Choroid plexus epithelial cell (primary cell): ENCODE results near the gene ATP6V0A1.

Experiments
- DNase-seq: peaks from one replicate; pipeline ENCODE4 v3.0.0-alpha.2; 2010; ENCODE audit warnings: low read depth
- H3K4me3 ChIP-seq: 2 replicates; pipeline ENCODE4 v1.5.1; 2011; ENCODE audit warnings: low read depth, mild to moderate bottlenecking, control low read depth, low read length, moderate library complexity
- CTCF ChIP-seq: conservative IDR thresholded peaks from 2 replicates; pipeline ENCODE4 v1.5.1; 2011; ENCODE audit warnings: low read depth, mild to moderate bottlenecking, control low read depth, inconsistent platforms, low read length, moderate library complexity

The ATP6V0A1 gene

GRCh38 chr17:42458497-42459255 lies at the start of gene ATP6V0A1:
TSS of gene ATP6V0A1 (plus strand) at chr17:42458878. CDS start at chr17:42460895, 2,017 bp downstream.
- H3K4me3 ChIP-seq, result peak within 1 kb of the TSS; percentile 82
- no peak for TF ChIP-seq CTCF
- DNase-seq, result peak; percentile 89

- no peak overlapping the region for H3K4me3 ChIP-seq
- DNase-seq, result peak; percentile 91
- TF ChIP-seq CTCF, result no peak
Observed at GRCh38 chr17:42409523-42410318, 49.0 kb upstream of the ATP6V0A1 start.

GRCh38 chr17:42410319-42410685 lies 48.4 kb upstream of the ATP6V0A1 start:
- no peak overlapping the region for H3K4me3 ChIP-seq
- no peak for DNase-seq
- no peak for TF ChIP-seq CTCF

GRCh38 chr17:42411361-42411760 lies 47.3 kb upstream of the ATP6V0A1 start:
- H3K4me3 ChIP-seq, result no peak overlapping the region
- no peak for TF ChIP-seq CTCF
- DNase-seq, result no peak

GRCh38 chr17:42411905-42412679 lies 46.6 kb upstream of the ATP6V0A1 start:
- TF ChIP-seq CTCF, result no peak
- H3K4me3 ChIP-seq, result no peak overlapping the region
- no peak for DNase-seq

GRCh38 chr17:42413464-42414040 lies 45.1 kb upstream of the ATP6V0A1 start:
- DNase-seq, result no peak
- no peak overlapping the region for H3K4me3 ChIP-seq
- TF ChIP-seq CTCF, result no peak
